ENCODE measurements around the gene CACNA1C.

DNA sequence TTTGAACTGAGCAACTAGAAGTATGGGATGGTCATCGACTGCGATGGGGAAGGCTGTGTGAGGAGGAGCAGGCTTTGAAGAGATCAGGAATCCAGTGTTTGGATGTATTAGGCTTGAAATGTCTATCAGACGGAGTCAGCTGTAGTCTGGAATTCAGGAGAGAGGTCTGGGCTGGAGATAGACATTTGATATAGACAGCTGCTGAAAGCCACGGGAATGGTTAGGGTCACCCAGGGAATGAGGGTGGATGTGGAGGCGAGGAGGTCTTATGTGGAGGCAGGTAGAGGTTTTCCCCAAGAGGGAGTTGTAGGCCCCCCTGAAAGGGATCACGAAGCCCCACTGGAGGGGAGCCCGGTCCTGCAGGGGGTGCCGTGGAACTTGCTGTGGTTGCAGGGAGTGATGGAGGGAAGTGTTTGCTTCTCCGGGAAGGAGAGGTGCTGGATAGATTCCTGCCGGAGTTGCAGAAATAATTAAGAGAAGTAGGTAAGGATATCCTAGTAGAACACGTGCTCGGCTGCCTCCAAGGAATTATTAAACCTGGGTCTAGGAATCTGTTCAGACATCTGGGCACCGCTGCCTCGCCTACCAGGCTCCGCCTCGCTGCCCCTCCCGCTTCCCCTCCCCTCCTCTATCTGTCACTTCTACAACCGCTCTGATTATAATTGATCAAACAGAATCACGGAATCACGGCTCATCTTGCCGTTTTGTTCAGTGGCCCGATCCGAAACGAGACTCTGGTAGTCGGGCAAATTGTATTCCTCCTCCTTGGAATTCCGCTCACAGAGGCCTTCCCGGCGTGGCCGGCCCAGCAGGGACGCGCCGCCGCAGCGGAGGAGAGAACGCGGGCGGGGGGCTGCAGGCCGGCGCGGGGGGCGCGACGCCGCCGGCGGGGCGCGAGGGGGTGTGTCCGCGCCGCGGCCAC is 826 bp upstream of the CACNA1C start:
- TF ChIP-seq, protein P1, sequence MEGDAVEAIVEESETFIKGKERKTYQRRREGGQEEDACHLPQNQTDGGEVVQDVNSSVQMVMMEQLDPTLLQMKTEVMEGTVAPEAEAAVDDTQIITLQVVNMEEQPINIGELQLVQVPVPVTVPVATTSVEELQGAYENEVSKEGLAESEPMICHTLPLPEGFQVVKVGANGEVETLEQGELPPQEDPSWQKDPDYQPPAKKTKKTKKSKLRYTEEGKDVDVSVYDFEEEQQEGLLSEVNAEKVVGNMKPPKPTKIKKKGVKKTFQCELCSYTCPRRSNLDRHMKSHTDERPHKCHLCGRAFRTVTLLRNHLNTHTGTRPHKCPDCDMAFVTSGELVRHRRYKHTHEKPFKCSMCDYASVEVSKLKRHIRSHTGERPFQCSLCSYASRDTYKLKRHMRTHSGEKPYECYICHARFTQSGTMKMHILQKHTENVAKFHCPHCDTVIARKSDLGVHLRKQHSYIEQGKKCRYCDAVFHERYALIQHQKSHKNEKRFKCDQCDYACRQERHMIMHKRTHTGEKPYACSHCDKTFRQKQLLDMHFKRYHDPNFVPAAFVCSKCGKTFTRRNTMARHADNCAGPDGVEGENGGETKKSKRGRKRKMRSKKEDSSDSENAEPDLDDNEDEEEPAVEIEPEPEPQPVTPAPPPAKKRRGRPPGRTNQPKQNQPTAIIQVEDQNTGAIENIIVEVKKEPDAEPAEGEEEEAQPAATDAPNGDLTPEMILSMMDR (IDR thresholded peaks at IDR 0.05): peak in 2 of 3 experiments; percentile 12 to 19
- TF ChIP-seq EP300 (IDR thresholded peaks at IDR 0.05): no peak
